ENCODE results near the gene IDI1. TPM values are rescaled to one million over a fixed set of nuclear protein-coding genes. Genes with fewer than 3 reads are reported as not detected.

The IDI1 gene
- total RNA-seq, 4 donors from 2014 or later = 30.7 to 87.5 (median 59.9) TPM

- Histone ChIP-seq H3K36me3 (no peaks in the 10 kb centered on the region), H3K4me1 (no peaks in the 10 kb centered on the region), H3K4me3 (no peak overlapping the region), H3K27me3 (no peaks in the 10 kb centered on the region), H3K9me3 (no peaks in the 10 kb centered on the region), H3K27ac (no peak overlapping the region)
- intact Hi-C loops (cut with DNase I) = no loop called here
- no peak for DNase-seq
- TF ChIP-seq, protein P1, sequence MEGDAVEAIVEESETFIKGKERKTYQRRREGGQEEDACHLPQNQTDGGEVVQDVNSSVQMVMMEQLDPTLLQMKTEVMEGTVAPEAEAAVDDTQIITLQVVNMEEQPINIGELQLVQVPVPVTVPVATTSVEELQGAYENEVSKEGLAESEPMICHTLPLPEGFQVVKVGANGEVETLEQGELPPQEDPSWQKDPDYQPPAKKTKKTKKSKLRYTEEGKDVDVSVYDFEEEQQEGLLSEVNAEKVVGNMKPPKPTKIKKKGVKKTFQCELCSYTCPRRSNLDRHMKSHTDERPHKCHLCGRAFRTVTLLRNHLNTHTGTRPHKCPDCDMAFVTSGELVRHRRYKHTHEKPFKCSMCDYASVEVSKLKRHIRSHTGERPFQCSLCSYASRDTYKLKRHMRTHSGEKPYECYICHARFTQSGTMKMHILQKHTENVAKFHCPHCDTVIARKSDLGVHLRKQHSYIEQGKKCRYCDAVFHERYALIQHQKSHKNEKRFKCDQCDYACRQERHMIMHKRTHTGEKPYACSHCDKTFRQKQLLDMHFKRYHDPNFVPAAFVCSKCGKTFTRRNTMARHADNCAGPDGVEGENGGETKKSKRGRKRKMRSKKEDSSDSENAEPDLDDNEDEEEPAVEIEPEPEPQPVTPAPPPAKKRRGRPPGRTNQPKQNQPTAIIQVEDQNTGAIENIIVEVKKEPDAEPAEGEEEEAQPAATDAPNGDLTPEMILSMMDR (IDR thresholded peaks at IDR 0.05) = no peak
- TF ChIP-seq POLR2A (IDR thresholded peaks at IDR 0.05) = no peak
- 89 to 97% methylated on average over 7 of the region's 7 CpGs for WGBS, 2 donors
Observed at GRCh38 chr10:1029838-1030237, 19.1 kb downstream of the IDI1 start.

GRCh38 chr10:1026578-1026977, 22.3 kb downstream of the IDI1 start:
- TF ChIP-seq, protein P1 (IDR thresholded peaks at IDR 0.05) = no peak
- TF ChIP-seq POLR2A (IDR thresholded peaks at IDR 0.05) = no peak
- 92% methylated on average over 6 of the region's 6 CpGs for WGBS, 2 donors

GRCh38 chr10:1025683-1026082, 23.2 kb downstream of the IDI1 start, which contains the start of gene IDI2:
Gene IDI2 (minus strand): TSS chr10:1025859. CDS start chr10:1024723, 1,136 bp downstream.
- no peak for DNase-seq
- 68 to 83% methylated on average over 1 of the region's 1 CpG for WGBS, 2 donors
- intact Hi-C loops (cut with DNase I) = no loop called here
- H3K27me3 ChIP-seq = no peaks in the 10 kb centered on the region
- no peak within 1 kb of the TSS for H3K4me3 ChIP-seq
- TF ChIP-seq POLR2A (IDR thresholded peaks at IDR 0.05) = no peak
- TF ChIP-seq, protein P1 (IDR thresholded peaks at IDR 0.05) = no peak
- no peaks in the 10 kb centered on the region for H3K36me3 ChIP-seq
- no peaks in the 10 kb centered on the region for H3K9me3 ChIP-seq
- H3K27ac ChIP-seq = no peak within 1 kb of the TSS
- no peaks in the 10 kb centered on the region for H3K4me1 ChIP-seq

More at GRCh38 chr10:1026578-1026977, 22.3 kb downstream of the IDI1 start:
- Histone ChIP-seq H3K27me3 (no peaks in the 10 kb centered on the region), H3K4me3 (no peak overlapping the region), H3K27ac (no peak overlapping the region), H3K9me3 (no peaks in the 10 kb centered on the region), H3K36me3 (no peaks in the 10 kb centered on the region), H3K4me1 (no peaks in the 10 kb centered on the region)
- intact Hi-C loops (cut with DNase I) = no loop called here
- no peak for DNase-seq

DNA sequence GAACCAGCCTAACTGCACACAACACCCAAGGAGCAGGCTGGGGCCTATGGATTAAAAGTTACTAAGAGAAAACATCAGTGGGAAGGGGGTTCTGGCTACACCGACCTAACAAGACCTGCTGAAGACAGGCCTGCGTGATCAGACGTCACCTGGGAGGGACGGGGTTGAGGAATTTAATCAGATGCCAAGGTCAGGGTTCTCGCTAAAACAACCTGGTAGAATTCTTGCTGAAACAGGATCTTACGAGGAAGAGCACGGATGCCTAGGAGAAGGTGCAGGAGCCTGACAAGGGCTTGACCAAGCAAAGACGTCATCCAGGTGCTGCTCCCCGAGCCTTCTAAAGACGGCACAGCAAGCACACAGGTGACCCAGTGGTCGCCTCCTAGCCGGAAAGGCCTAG, 24.8 kb downstream of the IDI1 start:
- no peak for DNase-seq
- no peaks in the 10 kb centered on the region for H3K9me3 ChIP-seq
- H3K4me3 ChIP-seq = no peak overlapping the region
- no peak overlapping the region for H3K27ac ChIP-seq
- peaks cover 1 to 15% (median 5%) of the 10 kb centered on the region in 3 donors for H3K36me3 ChIP-seq
- H3K4me1 ChIP-seq = no peaks in the 10 kb centered on the region
- no peaks in the 10 kb centered on the region for H3K27me3 ChIP-seq
- TF ChIP-seq, protein P1 (IDR thresholded peaks at IDR 0.05) = no peak
- TF ChIP-seq POLR2A (IDR thresholded peaks at IDR 0.05) = no peak
- intact Hi-C loops (cut with DNase I) = no loop called here
- WGBS, 2 donors = 87% methylated on average over 12 of the region's 12 CpGs

DNA sequence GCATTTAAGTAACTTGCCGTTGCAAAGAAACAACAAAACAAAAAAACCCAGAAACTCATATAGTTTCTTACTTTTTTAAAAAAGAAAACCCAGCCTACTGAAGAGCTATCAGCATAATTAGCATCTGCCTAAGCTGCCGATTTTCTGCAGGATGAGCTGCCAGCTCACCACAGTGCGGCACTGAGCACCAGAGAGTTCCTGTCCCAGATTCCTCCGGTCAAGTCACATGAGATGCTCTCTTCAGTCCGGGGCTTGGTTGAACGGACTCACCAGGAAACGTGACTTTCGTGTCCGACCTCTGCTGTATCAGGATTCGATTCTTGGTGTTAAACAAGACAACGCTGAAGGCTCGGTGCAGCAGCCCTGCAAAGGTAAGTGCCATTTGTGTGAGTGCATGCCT, 26.5 kb downstream of the IDI1 start:
- Histone ChIP-seq H3K27me3 (no peaks in the 10 kb centered on the region), H3K4me1 (no peaks in the 10 kb centered on the region), H3K36me3 (peaks cover 5 to 32% (median 14%) of the 10 kb centered on the region in 3 donors), H3K27ac (no peak overlapping the region), H3K4me3 (no peak overlapping the region), H3K9me3 (no peaks in the 10 kb centered on the region)
- 67 to 74% methylated on average over 12 of the region's 12 CpGs for WGBS, 2 donors
- no peak for DNase-seq
- intact Hi-C loops (cut with DNase I) = no loop called here
- TF ChIP-seq, protein P1 (IDR thresholded peaks at IDR 0.05) = no peak
